HEK293T (cell line): ENCODE measurements around the gene OR2T12.
A peak's percentile ranks its signal among the peaks of the same experiment; 100 is the strongest.
"Not testable (repeated sequence)": the region's sequence is repeated elsewhere in the genome, so short reads cannot be mapped to it uniquely, and the experiment has no call there.

Experiments used
- CTCF ChIA-PET: fragments of 350-600 bp; formaldehyde crosslinking; extraction: SDS; loops from one replicate; lab custom pipeline; 2021; ENCODE audit warnings: antibody characterized with exemption, inconsistent platforms; lab: Yijun Ruan, JAX
- POLR2A ChIA-PET: fragments of 350-600 bp; formaldehyde crosslinking; extraction: SDS; loops from one replicate; lab custom pipeline; 2020; ENCODE audit warnings: antibody characterized with exemption, inconsistent platforms; lab: Yijun Ruan, JAX
- DNase-seq: peaks from one replicate; pipeline ENCODE4 v3.0.0; 2012; ENCODE audit warnings: mixed read lengths; ENCODE audit errors: extremely low spot score
- ARNT ChIP-seq: fragments of 450-650 bp; IDR thresholded peaks from 2 replicates; pipeline ENCODE4 v1.6.1; 2017; ENCODE audit warnings: mild to moderate bottlenecking
- BHLHE40 ChIP-seq: fragments of 450-650 bp; IDR thresholded peaks from 2 replicates; pipeline ENCODE4 v1.6.1; 2016; ENCODE audit warnings: mild to moderate bottlenecking, moderate library complexity, borderline replicate concordance
- CTBP1 ChIP-seq: fragments of 450-650 bp; IDR thresholded peaks from 2 replicates; pipeline ENCODE4 v1.6.1; 2016; ENCODE audit warnings: borderline replicate concordance
- ELF4 ChIP-seq: fragments of 450-650 bp; IDR thresholded peaks from 2 replicates; pipeline ENCODE4 v1.6.1; 2017; ENCODE audit warnings: antibody characterized with exemption
- FOXA1 ChIP-seq: fragments of 450-650 bp; IDR thresholded peaks from 2 replicates; pipeline ENCODE4 v1.6.1; 2016; ENCODE audit warnings: mild to moderate bottlenecking
- FOXK2 ChIP-seq: fragments of 450-650 bp; IDR thresholded peaks from 2 replicates; pipeline ENCODE4 v1.6.1; 2016; ENCODE audit warnings: mild to moderate bottlenecking
- FOXM1 ChIP-seq: fragments of 450-650 bp; IDR thresholded peaks from 2 replicates; pipeline ENCODE4 v1.6.1; 2017; ENCODE audit warnings: mild to moderate bottlenecking, borderline replicate concordance
- HDGF ChIP-seq: fragments of 450-650 bp; IDR thresholded peaks from 2 replicates; pipeline ENCODE4 v1.6.1; 2017; ENCODE audit warnings: antibody characterized with exemption, borderline replicate concordance
- L3MBTL2 ChIP-seq: fragments of 450-650 bp; conservative IDR thresholded peaks from 2 replicates; pipeline ENCODE4 v1.6.1; 2016; ENCODE audit warnings: mild to moderate bottlenecking
- LEF1 ChIP-seq: fragments of 450-650 bp; IDR thresholded peaks from 2 replicates; pipeline ENCODE4 v1.6.1; 2017; ENCODE audit warnings: mild to moderate bottlenecking, borderline replicate concordance
- NFRKB ChIP-seq: fragments of 450-650 bp; IDR thresholded peaks from 2 replicates; pipeline ENCODE4 v1.6.1; 2016; ENCODE audit warnings: mild to moderate bottlenecking, moderate library complexity
- SP1 ChIP-seq: fragments of 450-650 bp; IDR thresholded peaks from 2 replicates; pipeline ENCODE4 v1.6.1; 2017
- SUZ12 ChIP-seq: fragments of 450-650 bp; IDR thresholded peaks from 2 replicates; pipeline ENCODE4 v1.6.1; 2016; ENCODE audit warnings: mild to moderate bottlenecking
- TARDBP ChIP-seq: fragments of 450-650 bp; IDR thresholded peaks from 2 replicates; pipeline ENCODE4 v1.6.1; 2016
- ZNF384 ChIP-seq: fragments of 450-650 bp; IDR thresholded peaks from 2 replicates; pipeline ENCODE4 v1.6.1; 2016
- TF ChIP-seq, protein P1 (sequence below): fragments of 450-650 bp; IDR thresholded peaks from 2 replicates; pipeline ENCODE4 v1.6.1; 2016

OR2T12 gene

DNA sequence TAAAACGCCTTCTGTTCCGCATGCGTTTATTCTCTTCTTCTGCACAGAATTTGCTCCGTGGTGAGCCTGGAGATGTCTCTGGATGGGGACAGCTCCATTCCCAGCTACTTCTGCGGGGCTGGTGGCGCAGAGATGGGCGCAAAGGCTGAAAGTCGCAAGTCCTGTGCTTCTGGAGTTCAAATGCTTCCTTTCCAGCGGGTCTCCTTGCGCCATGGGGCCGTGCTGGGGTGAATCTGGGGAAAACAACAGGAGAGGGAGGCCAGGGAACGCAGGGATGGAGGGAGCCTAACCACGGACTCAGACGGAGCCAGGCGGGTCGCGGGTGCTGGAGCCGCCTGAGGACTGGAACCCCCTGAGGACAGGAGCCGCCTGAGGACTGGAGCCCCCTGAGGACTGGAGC is 2.9 kb upstream of the OR2T12 start:
- CTCF ChIA-PET: no interaction called here
- no peak for DNase-seq
- TF ChIP-seq L3MBTL2: no peak
- TF ChIP-seq ELF4: no peak
- no peak for TF ChIP-seq NFRKB
- no peak for TF ChIP-seq SP1
- TF ChIP-seq, protein P1, sequence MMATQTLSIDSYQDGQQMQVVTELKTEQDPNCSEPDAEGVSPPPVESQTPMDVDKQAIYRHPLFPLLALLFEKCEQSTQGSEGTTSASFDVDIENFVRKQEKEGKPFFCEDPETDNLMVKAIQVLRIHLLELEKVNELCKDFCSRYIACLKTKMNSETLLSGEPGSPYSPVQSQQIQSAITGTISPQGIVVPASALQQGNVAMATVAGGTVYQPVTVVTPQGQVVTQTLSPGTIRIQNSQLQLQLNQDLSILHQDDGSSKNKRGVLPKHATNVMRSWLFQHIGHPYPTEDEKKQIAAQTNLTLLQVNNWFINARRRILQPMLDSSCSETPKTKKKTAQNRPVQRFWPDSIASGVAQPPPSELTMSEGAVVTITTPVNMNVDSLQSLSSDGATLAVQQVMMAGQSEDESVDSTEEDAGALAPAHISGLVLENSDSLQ: no peak
- TF ChIP-seq FOXK2: no peak
- TF ChIP-seq CTBP1: no peak
- TF ChIP-seq ZNF384: no peak
- no peak for TF ChIP-seq TARDBP
- no peak for TF ChIP-seq BHLHE40
- TF ChIP-seq LEF1: no peak
- no peak for TF ChIP-seq HDGF
- no peak for TF ChIP-seq ARNT
- POLR2A ChIA-PET: no interaction called here

DNA sequence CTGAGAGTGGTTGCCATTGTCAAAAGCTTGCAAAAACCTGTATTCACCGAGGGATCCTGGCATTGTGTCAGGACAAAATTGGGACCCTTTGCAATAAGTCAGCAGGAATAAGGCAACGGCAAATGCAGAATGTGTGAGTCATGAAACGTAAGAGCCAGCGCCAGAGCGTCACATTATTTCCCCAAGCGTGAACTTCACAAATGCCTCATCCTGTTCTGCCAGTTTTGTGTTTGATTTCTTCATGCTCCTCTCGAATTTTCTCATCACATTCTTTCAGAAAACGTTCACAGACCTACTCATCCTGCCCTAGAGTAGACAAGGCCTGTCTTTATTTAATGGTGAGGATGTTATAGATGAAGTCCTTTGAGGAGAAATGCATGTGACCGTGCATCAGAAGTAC is 2.4 kb upstream of the OR2T12 start:
- DNase-seq, POLR2A ChIA-PET, CTCF ChIA-PET: not testable (repeated sequence)

DNA sequence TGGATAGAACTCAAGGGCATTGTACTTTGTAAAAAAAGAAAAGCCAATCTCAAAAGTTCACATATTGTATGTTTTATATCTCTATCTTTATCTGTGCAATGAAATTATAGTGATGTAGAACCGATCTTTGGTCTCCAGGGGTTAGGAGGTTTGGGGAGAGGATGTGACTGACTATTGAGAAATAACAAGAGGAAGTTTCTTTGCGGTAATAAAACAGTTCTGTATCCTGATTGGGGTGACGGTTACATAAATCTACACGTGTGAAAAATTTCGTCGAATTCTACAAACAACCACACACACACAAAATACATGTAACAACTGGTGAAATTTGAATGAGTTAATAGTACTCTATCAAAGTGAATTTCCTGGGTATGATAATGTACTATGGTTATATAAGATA is 14.8 kb downstream of the OR2T12 start:
- CTCF ChIA-PET: no interaction called here
- TF ChIP-seq LEF1 (no peak), FOXM1 (no peak), SP1 (no peak), TARDBP (no peak), SUZ12 (no peak), NFRKB (no peak), HDGF (no peak), FOXK2 (no peak), BHLHE40 (no peak), FOXA1 (no peak), ZNF384 (no peak)
- TF ChIP-seq, protein P1: no peak
- POLR2A ChIA-PET: no interaction called here
- no peak for DNase-seq

DNA sequence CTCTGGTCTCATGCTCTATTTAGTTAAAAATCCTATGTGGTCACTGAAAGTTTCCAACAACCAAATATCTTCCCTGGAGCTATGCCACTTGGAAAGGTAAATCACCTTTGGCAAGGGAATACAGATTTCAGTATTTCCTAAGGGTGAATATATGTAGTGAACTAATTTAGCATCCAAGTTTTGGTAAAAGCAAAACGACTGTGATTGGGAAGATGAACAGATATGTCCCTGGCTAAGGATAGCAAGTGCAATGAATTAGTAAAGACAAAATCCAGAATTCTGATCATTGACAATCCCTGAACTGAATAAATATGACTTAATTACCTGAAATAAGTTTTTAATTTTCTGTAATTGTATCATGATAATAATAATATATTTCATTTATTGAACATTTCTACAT is 25.3 kb downstream of the OR2T12 start, which contains the start of gene OR2T33:
OR2T33 (minus strand) TSS at position 101 of the 400 bp plus-strand sequence. CDS start 4,162 bp downstream, outside the sequence.
- ChIA-PET POLR2A (no interaction called here), CTCF (no interaction called here)
- DNase-seq: no peak
- TF ChIP-seq FOXA1 (no peak), FOXM1 (no peak), SP1 (no peak), SUZ12 (no peak), CTBP1 (no peak), LEF1 (no peak), TARDBP (no peak), ARNT (no peak), BHLHE40 (no peak), NFRKB (no peak), ELF4 (no peak), ZNF384 (no peak), L3MBTL2 (no peak), HDGF (no peak), FOXK2 (no peak)
- TF ChIP-seq, protein P1: no peak

DNA sequence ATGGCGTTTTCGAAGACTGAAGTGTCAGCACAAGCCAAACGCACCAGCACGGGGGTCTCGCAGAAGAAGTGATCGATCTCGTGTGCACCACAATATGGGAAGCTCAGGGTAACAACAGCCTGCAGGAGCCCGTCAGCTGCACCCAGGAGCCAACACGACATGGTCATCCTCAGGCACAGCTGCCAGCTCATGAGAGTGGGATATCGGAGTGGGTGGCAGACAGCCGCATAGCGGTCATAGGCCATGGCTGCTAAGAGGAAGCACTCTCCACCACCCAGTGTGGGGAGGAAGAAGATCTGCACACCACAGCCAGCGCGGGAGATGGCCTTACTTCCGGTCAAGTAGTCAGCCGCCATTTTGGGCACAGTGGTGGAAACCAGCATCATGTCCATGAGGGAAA is 30.0 kb downstream of the OR2T12 start:
- CTCF ChIA-PET, DNase-seq, POLR2A ChIA-PET: not testable (repeated sequence)

DNA sequence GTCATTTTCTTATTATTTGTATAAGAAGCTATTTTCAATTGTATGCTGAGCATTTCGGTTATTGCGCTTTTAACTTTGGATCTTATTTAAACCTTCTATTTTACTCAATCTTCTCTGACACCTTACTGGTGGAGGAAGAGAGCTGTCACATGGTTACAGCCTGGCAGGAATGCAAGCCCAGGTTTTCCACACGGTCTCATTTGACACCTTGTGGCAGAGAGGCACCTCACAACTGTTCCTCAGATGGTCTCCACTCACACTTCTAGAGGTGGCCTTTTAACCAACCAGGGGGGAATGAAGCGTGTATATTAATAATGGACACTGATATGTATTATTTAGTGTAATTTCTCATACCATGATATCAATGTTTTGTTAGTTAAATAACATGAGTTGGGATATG is 35.0 kb downstream of the OR2T12 start:
- ChIA-PET CTCF (no interaction called here), POLR2A (no interaction called here)

DNA sequence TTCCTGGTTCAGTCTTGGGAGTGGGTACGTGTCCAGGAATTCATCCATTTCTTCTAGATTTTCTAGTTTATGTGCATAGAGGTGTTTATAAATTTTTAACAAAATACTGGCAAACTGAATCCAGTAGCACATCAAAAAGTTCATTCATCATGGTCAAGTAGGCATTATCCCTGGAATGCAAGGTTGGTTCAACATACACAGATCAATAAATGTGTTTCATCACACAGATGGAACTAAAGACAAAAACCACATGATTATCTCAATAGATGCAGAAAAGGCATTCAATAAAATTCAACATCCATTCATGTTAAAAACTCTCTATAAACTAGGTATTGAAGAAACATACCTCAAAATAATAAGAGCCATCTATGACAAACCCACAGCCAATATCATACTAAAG is 43.9 kb downstream of the OR2T12 start:
- CTCF ChIA-PET, DNase-seq, POLR2A ChIA-PET: not testable (repeated sequence)

More for the DNA sequence above, 35.0 kb downstream of the OR2T12 start:
- no peak for DNase-seq
- TF ChIP-seq ZNF384 (no peak), ARNT (no peak)

DNA sequence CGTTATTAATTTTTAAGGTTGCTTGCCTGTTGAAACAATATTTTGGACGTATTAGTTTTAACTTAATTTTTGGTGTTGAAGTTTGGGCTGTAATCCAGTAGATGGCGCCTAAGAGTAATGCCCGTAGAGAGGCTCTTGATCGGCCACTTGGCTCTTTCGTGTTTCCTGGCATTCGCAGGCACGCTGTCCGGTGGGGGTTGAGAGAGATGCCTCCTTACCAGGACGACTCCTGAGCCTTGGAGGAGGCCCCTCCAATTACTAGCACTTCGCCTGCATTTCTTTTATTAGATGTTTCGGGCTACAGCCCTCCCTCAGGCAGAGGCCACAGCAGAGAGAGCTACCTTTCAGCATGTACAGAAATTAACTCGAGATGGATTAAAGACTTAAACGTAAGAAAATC is 60.0 kb downstream of the OR2T12 start:
- DNase-seq: peak; percentile 43
- CTCF ChIA-PET: no interaction called here
- POLR2A ChIA-PET: no interaction called here
- TF ChIP-seq FOXK2 (no peak), HDGF (no peak), ARNT (no peak), SP1 (no peak), FOXM1 (no peak), CTBP1 (no peak), TARDBP (no peak)
